ENCODE data around the gene SIRT7.

Gene SIRT7

GRCh38 chr17:81905424-81905875 is 12.5 kb downstream of the SIRT7 start:
- TF ChIP-seq CTCF (conservative IDR thresholded peaks at IDR 0.05) = no peak
- no peak overlapping the region for H3K27ac ChIP-seq

GRCh38 chr17:81904600-81905423 is 13.2 kb downstream of the SIRT7 start:
- no peak overlapping the region for H3K27ac ChIP-seq
- no peak for TF ChIP-seq CTCF (conservative IDR thresholded peaks at IDR 0.05)

- no peak overlapping the region for H3K27ac ChIP-seq
- no peak for TF ChIP-seq CTCF (conservative IDR thresholded peaks at IDR 0.05)
Observed at GRCh38 chr17:81903896-81904599, 13.9 kb downstream of the SIRT7 start.

- TF ChIP-seq CTCF (conservative IDR thresholded peaks at IDR 0.05) = no peak
- H3K27ac ChIP-seq = no peak overlapping the region
Observed at GRCh38 chr17:81903415-81903831, 14.6 kb downstream of the SIRT7 start.

GRCh38 chr17:81902653-81903414 is 15.1 kb downstream of the SIRT7 start:
- H3K27ac ChIP-seq = peak overlapping the region; percentile 60; the same call in 1 of the 2 replicates
- TF ChIP-seq CTCF (conservative IDR thresholded peaks at IDR 0.05) = no peak

- no peak for TF ChIP-seq CTCF (conservative IDR thresholded peaks at IDR 0.05)
- H3K27ac ChIP-seq = peak within 1 kb of the TSS; percentile 60; the same call in 1 of the 2 replicates
Observed at GRCh38 chr17:81902023-81902652, 15.8 kb downstream of the SIRT7 start, which contains the start of gene NPB. NPB (plus strand) TSS chr17:81902238; CDS start chr17:81902278, 40 bp downstream.

Measured in VCaP (cell line).